Measurements from ENCODE around the gene PDE1C. TPM values are rescaled to one million over a fixed set of nuclear protein-coding genes. Genes with fewer than 3 reads are reported as not detected.

The PDE1C gene
- total RNA-seq, 3 donors from 2014 or later (not counting 1 experiment from before 2014, with no cell fraction given), result not detected

GRCh38 chr7:32033006-32033405 lies 37.2 kb downstream of the PDE1C start:
- Histone ChIP-seq H3K9me3 (ENCODE audit: control insufficient read depth, insufficient read depth, low read length) (no peaks in the 10 kb centered on the region), H3K4me1 (ENCODE audit: control insufficient read depth, insufficient read depth, low read length) (no peaks in the 10 kb centered on the region), H3K36me3 (ENCODE audit: control insufficient read depth, insufficient read depth, low read length) (no peaks in the 10 kb centered on the region), H3K4me3 (ENCODE audit: low read length) (no peak overlapping the region), H3K27me3 (ENCODE audit: control insufficient read depth, insufficient read depth, low read length) (no peaks in the 10 kb centered on the region), H3K27ac (ENCODE audit: low read length) (no peak overlapping the region)
- WGBS (ENCODE audit: insufficient coverage), result 88% methylated on average over 2 of the region's 3 CpGs
- TF ChIP-seq, protein P1, sequence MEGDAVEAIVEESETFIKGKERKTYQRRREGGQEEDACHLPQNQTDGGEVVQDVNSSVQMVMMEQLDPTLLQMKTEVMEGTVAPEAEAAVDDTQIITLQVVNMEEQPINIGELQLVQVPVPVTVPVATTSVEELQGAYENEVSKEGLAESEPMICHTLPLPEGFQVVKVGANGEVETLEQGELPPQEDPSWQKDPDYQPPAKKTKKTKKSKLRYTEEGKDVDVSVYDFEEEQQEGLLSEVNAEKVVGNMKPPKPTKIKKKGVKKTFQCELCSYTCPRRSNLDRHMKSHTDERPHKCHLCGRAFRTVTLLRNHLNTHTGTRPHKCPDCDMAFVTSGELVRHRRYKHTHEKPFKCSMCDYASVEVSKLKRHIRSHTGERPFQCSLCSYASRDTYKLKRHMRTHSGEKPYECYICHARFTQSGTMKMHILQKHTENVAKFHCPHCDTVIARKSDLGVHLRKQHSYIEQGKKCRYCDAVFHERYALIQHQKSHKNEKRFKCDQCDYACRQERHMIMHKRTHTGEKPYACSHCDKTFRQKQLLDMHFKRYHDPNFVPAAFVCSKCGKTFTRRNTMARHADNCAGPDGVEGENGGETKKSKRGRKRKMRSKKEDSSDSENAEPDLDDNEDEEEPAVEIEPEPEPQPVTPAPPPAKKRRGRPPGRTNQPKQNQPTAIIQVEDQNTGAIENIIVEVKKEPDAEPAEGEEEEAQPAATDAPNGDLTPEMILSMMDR (IDR thresholded peaks at IDR 0.05), result no peak
- Mint-ChIP-seq H3K36me3 (no peaks in the 10 kb centered on the region), H3K4me3 (no peak overlapping the region), H3K27ac (no peak overlapping the region), H3K27me3 (ENCODE audit: low read depth in 2 of 2) (no peaks in the 10 kb centered on the region), H3K9me3 (peaks cover 0 to 3% of the 10 kb centered on the region in 2 donors), H3K4me1 (no peaks in the 10 kb centered on the region)
- DNase-seq (no peak), ATAC-seq (no peak)
- intact Hi-C loops (cut with micrococcal nuclease), result no loop called here

DNA sequence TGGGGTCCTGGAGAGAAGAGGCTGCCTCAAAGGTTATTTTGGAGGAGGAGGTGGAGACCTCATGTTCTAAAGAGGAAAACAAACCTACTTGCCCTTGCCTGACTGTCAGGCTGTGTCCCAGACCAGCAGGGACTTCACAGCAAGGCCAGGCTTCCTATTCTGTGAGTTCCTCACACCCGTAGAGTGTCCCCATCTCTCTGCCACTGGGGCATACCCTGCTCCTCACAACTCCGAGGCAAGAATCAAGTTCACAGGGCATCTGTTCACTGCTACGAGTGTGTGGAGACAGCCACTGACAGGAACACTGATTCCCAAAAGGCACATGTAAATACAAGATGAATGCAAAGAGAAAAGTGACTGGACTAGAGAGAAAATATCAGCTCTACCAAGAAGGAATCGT lies 38.0 kb downstream of the PDE1C start:
- no peak for ATAC-seq
- intact Hi-C loops (cut with micrococcal nuclease), result no loop called here
- no peaks in the 10 kb centered on the region for H3K27me3 ChIP-seq (ENCODE audit: control insufficient read depth, insufficient read depth, low read length)
- DNase-seq, result no peak
- no peaks in the 10 kb centered on the region for H3K4me1 ChIP-seq (ENCODE audit: control insufficient read depth, insufficient read depth, low read length)
- H3K4me3 Mint-ChIP-seq, result no peak overlapping the region
- H3K27me3 Mint-ChIP-seq (ENCODE audit: low read depth in 2 of 2), result no peaks in the 10 kb centered on the region
- no peaks in the 10 kb centered on the region for H3K36me3 Mint-ChIP-seq
- peaks cover 0 to 3% of the 10 kb centered on the region in 2 donors for H3K9me3 Mint-ChIP-seq
- H3K4me1 Mint-ChIP-seq, result no peaks in the 10 kb centered on the region
- no peak overlapping the region for H3K27ac ChIP-seq (ENCODE audit: low read length)
- TF ChIP-seq, protein P1 (IDR thresholded peaks at IDR 0.05), result no peak
- H3K9me3 ChIP-seq (ENCODE audit: control insufficient read depth, insufficient read depth, low read length), result no peaks in the 10 kb centered on the region
- H3K36me3 ChIP-seq (ENCODE audit: control insufficient read depth, insufficient read depth, low read length), result no peaks in the 10 kb centered on the region
- H3K4me3 ChIP-seq (ENCODE audit: low read length), result no peak overlapping the region
- WGBS (ENCODE audit: insufficient coverage), result 91% methylated on average over 4 of the region's 4 CpGs
- no peak overlapping the region for H3K27ac Mint-ChIP-seq

DNA sequence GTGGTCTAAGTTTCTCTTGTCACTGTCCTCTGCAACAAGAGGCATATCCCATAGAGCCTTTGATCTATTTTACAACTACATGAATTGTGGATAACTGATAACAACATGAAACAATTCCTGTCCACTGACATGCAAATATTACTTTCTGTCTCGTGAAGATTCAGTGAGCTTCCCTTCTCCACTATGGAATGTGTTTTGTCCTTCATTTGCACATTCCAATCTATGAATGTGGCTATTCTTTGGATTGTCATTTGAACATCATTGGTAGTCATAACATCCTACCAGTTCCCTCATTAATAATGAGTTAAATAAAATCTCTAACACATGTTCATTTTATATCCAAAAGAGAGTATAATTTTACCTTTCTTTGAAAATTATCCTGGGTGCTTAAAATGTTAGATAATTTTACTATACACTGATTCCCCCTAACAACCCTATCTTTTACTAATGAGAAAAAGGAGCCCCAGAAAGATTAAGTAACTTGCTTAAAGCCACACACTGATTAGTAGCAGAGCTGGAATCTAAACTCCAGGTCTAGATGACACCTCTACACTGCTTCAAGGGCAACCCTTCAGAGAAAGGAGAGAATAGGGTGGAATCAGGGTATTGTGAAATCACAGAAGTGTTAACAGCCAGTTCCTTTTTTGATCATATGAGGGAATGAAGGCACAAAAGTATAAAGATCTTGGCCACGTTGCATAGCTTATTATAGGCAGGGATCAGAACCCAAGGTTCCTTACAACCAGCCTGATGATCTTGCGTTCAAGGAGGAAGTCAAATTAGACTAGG lies 39.1 kb downstream of the PDE1C start:
- Histone ChIP-seq H3K4me1 (ENCODE audit: control insufficient read depth, insufficient read depth, low read length) (no peaks in the 10 kb centered on the region), H3K36me3 (ENCODE audit: control insufficient read depth, insufficient read depth, low read length) (no peaks in the 10 kb centered on the region), H3K27ac (ENCODE audit: low read length) (no peak overlapping the region), H3K9me3 (ENCODE audit: control insufficient read depth, insufficient read depth, low read length) (no peaks in the 10 kb centered on the region), H3K27me3 (ENCODE audit: control insufficient read depth, insufficient read depth, low read length) (no peaks in the 10 kb centered on the region), H3K4me3 (ENCODE audit: low read length) (no peak overlapping the region)
- intact Hi-C loops (cut with micrococcal nuclease), result no loop called here
- 76% methylated on average over 2 of the region's 3 CpGs for WGBS (ENCODE audit: insufficient coverage)
- Mint-ChIP-seq H3K36me3 (no peaks in the 10 kb centered on the region), H3K9me3 (peaks cover 0 to 3% of the 10 kb centered on the region in 2 donors), H3K27me3 (ENCODE audit: low read depth in 2 of 2) (no peaks in the 10 kb centered on the region), H3K4me1 (no peaks in the 10 kb centered on the region), H3K27ac (no peak overlapping the region), H3K4me3 (no peak overlapping the region)
- TF ChIP-seq, protein P1 (IDR thresholded peaks at IDR 0.05), result no peak
- ATAC-seq, result no peak
- DNase-seq, result no peak

DNA sequence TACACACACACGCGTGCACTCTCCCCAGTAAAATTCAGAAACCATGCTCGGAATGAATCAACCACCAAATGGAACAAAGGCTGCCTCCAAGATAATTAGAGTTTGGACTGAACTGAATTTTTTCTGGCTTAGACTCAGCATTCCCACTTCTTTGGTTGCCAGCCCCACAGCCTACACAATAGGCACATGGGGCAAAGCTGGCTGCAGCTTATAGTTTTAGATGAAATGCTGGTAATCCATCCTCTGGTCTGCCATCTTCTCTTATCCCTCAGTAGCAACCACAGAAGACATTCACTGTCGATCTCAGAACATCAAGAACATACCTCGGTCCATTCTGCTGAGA lies 44.2 kb downstream of the PDE1C start:
- no peak for ATAC-seq
- no peak for DNase-seq
- Histone ChIP-seq H3K27me3 (ENCODE audit: control insufficient read depth, insufficient read depth, low read length) (no peaks in the 10 kb centered on the region), H3K36me3 (ENCODE audit: control insufficient read depth, insufficient read depth, low read length) (no peaks in the 10 kb centered on the region), H3K9me3 (ENCODE audit: control insufficient read depth, insufficient read depth, low read length) (peaks cover 5% of the 10 kb centered on the region), H3K4me3 (ENCODE audit: low read length) (no peak overlapping the region), H3K4me1 (ENCODE audit: control insufficient read depth, insufficient read depth, low read length) (no peaks in the 10 kb centered on the region), H3K27ac (ENCODE audit: low read length) (no peak overlapping the region)
- intact Hi-C loops (cut with micrococcal nuclease), result no loop called here
- Mint-ChIP-seq H3K36me3 (no peaks in the 10 kb centered on the region), H3K27me3 (ENCODE audit: low read depth in 2 of 2) (peaks cover 0 to 2% of the 10 kb centered on the region in 2 donors), H3K4me1 (no peaks in the 10 kb centered on the region), H3K9me3 (no peaks in the 10 kb centered on the region), H3K4me3 (no peak overlapping the region), H3K27ac (no peak overlapping the region)
- 96% methylated on average over 5 of the region's 5 CpGs for WGBS (ENCODE audit: insufficient coverage)
- TF ChIP-seq, protein P1 (IDR thresholded peaks at IDR 0.05), result no peak

Measured in natural killer cell (primary cell).